Measurements from ENCODE around the gene COMMD8.

COMMD8 gene

DNA sequence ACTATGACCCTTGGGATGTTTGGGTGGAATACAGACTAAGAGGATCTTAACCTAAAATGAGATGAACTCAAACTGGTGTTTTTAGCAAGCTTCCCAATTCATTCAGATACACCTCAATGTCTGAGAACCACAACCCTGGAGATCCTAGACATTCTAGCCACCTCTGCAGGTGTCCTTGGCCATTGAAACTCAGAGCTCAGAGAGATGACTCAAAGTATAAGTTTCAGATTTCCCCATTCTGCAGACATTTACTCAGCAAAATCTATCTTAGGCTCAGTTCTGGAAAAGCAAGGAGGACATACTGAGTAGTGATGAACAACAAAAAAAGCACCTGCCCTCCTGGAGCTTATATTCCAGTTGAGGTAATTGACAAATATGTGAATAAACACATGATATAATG is 47.8 kb downstream of the COMMD8 start:
- H3K4me3 ChIP-seq (ENCODE audit: low read depth, low read length) = no peak overlapping the region
- TF ChIP-seq, protein P1, sequence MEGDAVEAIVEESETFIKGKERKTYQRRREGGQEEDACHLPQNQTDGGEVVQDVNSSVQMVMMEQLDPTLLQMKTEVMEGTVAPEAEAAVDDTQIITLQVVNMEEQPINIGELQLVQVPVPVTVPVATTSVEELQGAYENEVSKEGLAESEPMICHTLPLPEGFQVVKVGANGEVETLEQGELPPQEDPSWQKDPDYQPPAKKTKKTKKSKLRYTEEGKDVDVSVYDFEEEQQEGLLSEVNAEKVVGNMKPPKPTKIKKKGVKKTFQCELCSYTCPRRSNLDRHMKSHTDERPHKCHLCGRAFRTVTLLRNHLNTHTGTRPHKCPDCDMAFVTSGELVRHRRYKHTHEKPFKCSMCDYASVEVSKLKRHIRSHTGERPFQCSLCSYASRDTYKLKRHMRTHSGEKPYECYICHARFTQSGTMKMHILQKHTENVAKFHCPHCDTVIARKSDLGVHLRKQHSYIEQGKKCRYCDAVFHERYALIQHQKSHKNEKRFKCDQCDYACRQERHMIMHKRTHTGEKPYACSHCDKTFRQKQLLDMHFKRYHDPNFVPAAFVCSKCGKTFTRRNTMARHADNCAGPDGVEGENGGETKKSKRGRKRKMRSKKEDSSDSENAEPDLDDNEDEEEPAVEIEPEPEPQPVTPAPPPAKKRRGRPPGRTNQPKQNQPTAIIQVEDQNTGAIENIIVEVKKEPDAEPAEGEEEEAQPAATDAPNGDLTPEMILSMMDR (IDR thresholded peaks at IDR 0.05; ENCODE audit: low read depth, low read length, missing control alignments) = no peak
- in situ Hi-C loops (cut with HindIII; ENCODE audit: low sequenced_read_pairs) = no loop called here
- no peak for DNase-seq (ENCODE audit: low read depth)

DNA sequence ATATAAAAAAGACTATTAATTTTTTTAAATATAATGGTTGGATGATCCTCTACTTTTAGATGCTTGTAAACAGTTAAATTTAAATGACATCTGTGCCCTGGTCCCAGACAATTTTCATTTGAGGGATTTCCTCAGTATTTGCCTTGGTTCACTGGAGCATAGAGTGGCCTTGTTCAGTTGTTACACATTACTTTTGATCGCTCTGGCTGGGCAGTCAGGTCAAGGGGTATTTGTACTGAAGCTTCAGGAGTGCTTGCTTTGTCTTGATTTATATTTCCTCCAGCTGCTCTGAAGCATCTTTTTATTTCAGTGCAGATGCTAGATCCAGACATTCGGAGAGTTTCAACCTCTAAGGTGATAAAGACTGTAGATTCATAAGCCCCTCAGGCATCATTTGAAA is 50.0 kb downstream of the COMMD8 start:
- H3K4me3 ChIP-seq (ENCODE audit: low read depth, low read length) = no peak overlapping the region
- no peak for DNase-seq (ENCODE audit: low read depth)
- TF ChIP-seq, protein P1 (IDR thresholded peaks at IDR 0.05; ENCODE audit: low read depth, low read length, missing control alignments) = no peak
- in situ Hi-C loops (cut with HindIII; ENCODE audit: low sequenced_read_pairs) = no loop called here

DNA sequence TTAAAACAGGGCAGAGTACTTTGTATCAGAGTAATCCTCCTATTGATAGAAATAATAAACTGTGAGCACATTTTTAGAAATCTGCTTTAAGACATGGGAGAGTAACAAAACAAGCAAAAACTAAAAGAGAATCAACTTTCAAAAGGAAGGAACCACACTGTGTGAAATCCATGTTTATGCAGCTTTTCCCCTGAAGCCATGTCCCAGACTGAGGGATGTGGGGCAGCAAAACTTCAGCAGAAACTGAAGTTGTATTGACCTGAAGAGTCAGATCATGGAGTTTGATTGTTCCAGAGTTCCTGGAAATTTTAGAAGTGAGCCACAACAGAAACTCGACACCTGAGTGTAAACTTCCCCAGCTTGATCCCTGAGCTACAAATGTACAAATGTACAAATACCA is 53.2 kb downstream of the COMMD8 start:
- TF ChIP-seq, protein P1 (IDR thresholded peaks at IDR 0.05; ENCODE audit: low read depth, low read length, missing control alignments) = no peak
- H3K4me3 ChIP-seq (ENCODE audit: low read depth, low read length) = no peak overlapping the region
- in situ Hi-C loops (cut with HindIII; ENCODE audit: low sequenced_read_pairs) = no loop called here
- peak; percentile 15 for DNase-seq (ENCODE audit: low read depth)

DNA sequence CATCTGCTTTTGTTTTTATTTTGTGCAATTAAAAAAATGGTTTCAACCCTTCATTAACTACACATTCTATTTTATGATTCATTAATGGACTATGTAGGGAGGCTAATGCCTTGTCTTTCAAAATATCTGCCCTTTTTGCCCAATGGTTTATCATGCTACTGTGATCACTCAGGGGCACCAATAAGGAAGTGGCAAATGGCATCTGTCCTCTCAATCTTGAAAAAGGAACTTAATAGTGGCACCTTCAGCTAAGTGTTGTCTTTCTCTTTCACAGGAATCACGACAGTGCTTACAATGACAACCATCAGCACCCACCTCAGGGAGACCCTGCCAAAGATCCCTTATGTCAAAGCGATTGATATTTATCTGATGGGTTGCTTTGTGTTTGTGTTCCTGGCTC is 57.1 kb downstream of the COMMD8 start:
- in situ Hi-C loops (cut with HindIII; ENCODE audit: low sequenced_read_pairs) = no loop called here
- TF ChIP-seq, protein P1 (IDR thresholded peaks at IDR 0.05; ENCODE audit: low read depth, low read length, missing control alignments) = no peak

More for the DNA sequence above, 57.1 kb downstream of the COMMD8 start:
- no peak overlapping the region for H3K4me3 ChIP-seq (ENCODE audit: low read depth, low read length)
- no peak for DNase-seq (ENCODE audit: low read depth)
